H1 (cell line): ENCODE data around the gene UVSSA.

Experiments used
- ASH2L ChIP-seq: fragments of 200-600, 300-600 bp; sonication (generic); IDR thresholded peaks from one replicate; pipeline ENCODE4 v1.7.1; 2017; ENCODE audit warnings: low read length
- CREB1 ChIP-seq: IDR thresholded peaks from 2 replicates; pipeline ENCODE4 v1.6.1; 2012; ENCODE audit warnings: inconsistent platforms
- CTCF ChIP-seq, 3 experiments: IDR thresholded peaks; 1 replicate in 2 of 3; 2 replicates in 1 of 3; pipeline versions ENCODE4 v1.5.1 to v1.6.1; 2011; ENCODE audit warnings: low read length in 3 of 3, mild to moderate bottlenecking in 3 of 3, inconsistent platforms in 2 of 3, low read depth in 1 of 3, moderate library complexity in 1 of 3; ENCODE audit not compliant: insufficient read depth in 1 of 3; ENCODE audit errors: control extremely low read depth in 1 of 3
- RAD21 ChIP-seq, 2 experiments: IDR thresholded peaks in 1 of 2; conservative IDR thresholded peaks in 1 of 2; 2 replicates each; pipeline ENCODE4 v1.6.1; 2011; ENCODE audit warnings: low read depth in 2 of 2, low read length in 2 of 2, improper control_type of control experiment in 1 of 2, inconsistent platforms in 1 of 2, mild to moderate bottlenecking in 1 of 2, moderate library complexity in 1 of 2
- SIRT6 ChIP-seq: IDR thresholded peaks from one replicate; pipeline ENCODE4 v1.7.1; 2012; ENCODE audit warnings: low read length, inconsistent platforms
- ZNF274 ChIP-seq: IDR thresholded peaks from 2 replicates; pipeline ENCODE4 v1.7.0; 2012; ENCODE audit warnings: low read length, borderline replicate concordance; ENCODE audit errors: extremely low read depth

DNA sequence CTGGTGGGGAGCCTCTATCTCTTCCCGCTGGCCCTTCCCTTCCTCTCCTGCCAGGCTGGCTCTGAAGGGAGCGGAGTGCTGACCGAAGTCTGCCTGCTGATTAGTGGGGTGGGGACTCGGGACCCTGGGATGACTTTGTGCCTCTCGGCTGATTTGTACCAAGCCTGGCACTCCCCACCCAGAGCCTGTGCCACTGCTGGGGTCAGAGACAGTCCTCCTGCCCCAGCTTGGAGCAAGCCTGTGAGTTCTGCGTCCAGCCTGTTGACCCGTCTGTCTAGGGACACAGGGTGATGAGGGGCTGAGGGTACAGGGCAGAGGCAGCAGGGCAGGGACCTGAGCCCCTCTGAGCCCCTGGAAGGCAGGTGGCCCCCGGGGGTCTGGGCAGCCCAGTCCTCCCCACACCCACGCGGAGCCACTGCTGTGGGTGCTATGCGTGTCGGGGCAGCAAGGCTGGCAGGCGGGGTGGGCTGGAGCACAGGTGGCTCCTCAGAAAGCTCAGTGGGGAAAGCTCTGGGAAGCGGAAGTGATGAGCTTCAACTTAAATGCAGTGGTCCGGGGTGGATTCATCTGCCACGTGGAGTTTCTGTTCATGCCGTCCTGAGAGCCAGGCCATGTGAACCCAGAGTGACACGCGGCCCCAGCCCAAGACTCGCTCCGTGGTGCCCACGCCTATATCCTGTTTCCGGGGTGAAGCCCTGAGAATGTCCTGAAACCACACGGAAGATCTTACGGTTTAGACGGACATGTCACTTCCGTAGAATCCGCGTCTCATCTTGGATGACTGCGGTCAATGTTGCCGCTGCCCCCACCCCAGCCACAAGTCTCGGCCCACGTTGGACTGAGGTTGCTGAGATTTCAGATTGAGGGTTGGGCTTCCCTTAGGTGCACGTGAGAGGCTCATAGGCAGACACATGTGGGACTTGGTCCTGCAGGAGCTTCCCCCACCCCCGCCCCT is 21.1 kb upstream of the UVSSA start:
- TF ChIP-seq ASH2L (no peak), ZNF274 (no peak), CTCF (IDR thresholded peaks at IDR 0.05; ENCODE audit: control extremely low read depth in 1 of 3, insufficient read depth in 1 of 3, low read depth in 1 of 3, low read length in 3 of 3) (no peak), RAD21 (IDR thresholded peaks at IDR 0.05 in 1 of 2, conservative IDR thresholded peaks at IDR 0.05 in 1 of 2; ENCODE audit: low read depth in 2 of 2, low read length in 2 of 2) (no peak), CREB1 (no peak), SIRT6 (no peak)
